Endodermal cell (in vitro differentiated cells): ENCODE results near the gene PGS1. TPM values are rescaled to one million over a fixed set of nuclear protein-coding genes. Genes with fewer than 3 reads are reported as not detected.

ENCODE experiments used
- DNase-seq: peaks from one replicate; pipeline ENCODE4 v3.0.0-alpha.2; 2017
- H3K27ac ChIP-seq: 2 replicates; pipeline ENCODE4 v1.5.1; 2013; ENCODE audit warnings: mild to moderate bottlenecking, low read depth, low read length, moderate library complexity
- H3K27me3 ChIP-seq: 2 replicates; pipeline ENCODE4 v1.6.1; 2013; ENCODE audit warnings: mild to moderate bottlenecking, low read length, moderate library complexity; ENCODE audit not compliant: insufficient read depth, control insufficient read depth, poor library complexity, severe bottlenecking
- H3K36me3 ChIP-seq: 2 replicates; pipeline ENCODE4 v1.7.0; 2013; ENCODE audit warnings: mild to moderate bottlenecking, low read length, moderate library complexity; ENCODE audit not compliant: control insufficient read depth, insufficient read depth
- H3K4me1 ChIP-seq: one replicate; pipeline ENCODE4 v1.7.0; 2013; ENCODE audit warnings: low read length; ENCODE audit not compliant: control insufficient read depth, insufficient read depth
- H3K4me3 ChIP-seq: 2 replicates; pipeline ENCODE4 v1.5.1; 2013; ENCODE audit warnings: mild to moderate bottlenecking, low read length, moderate library complexity
- H3K9ac ChIP-seq: 2 replicates; pipeline ENCODE4 v1.6.1; 2013; ENCODE audit warnings: mild to moderate bottlenecking, low read length, moderate library complexity; ENCODE audit not compliant: poor library complexity, severe bottlenecking; ENCODE audit errors: extremely low read depth
- H3K9me3 ChIP-seq: 2 replicates; pipeline ENCODE4 v1.6.1; 2013; ENCODE audit warnings: mild to moderate bottlenecking, low read length, moderate library complexity; ENCODE audit not compliant: control insufficient read depth
- H3K27ac Mint-ChIP-seq: 2 replicates; pipeline ENCODE4 v1.8.0; 2020; ENCODE audit warnings: mixed read lengths
- H3K27me3 Mint-ChIP-seq: 2 replicates; pipeline ENCODE4 v1.8.0; 2021; ENCODE audit warnings: mild to moderate bottlenecking, mixed read lengths; ENCODE audit not compliant: insufficient read depth
- H3K36me3 Mint-ChIP-seq: 2 replicates; pipeline ENCODE4 v1.8.0; 2020; ENCODE audit warnings: low read depth, mixed read lengths
- H3K4me1 Mint-ChIP-seq: 2 replicates; pipeline ENCODE4 v1.8.0; 2020; ENCODE audit warnings: mixed read lengths
- H3K4me3 Mint-ChIP-seq: 2 replicates; pipeline ENCODE4 v1.8.0; 2020; ENCODE audit warnings: mild to moderate bottlenecking, moderate library complexity, mixed read lengths
- H3K9me3 Mint-ChIP-seq: 2 replicates; pipeline ENCODE4 v1.8.0; 2020; ENCODE audit warnings: mild to moderate bottlenecking, mixed read lengths
- WGBS, 2 experiments: methylation state at CpG; one replicate each; pipeline versions ENCODE4 v1.1.5 to v1.1.7; 2013; ENCODE audit warnings: missing lambda C conversion rate in 2 of 2, mixed read lengths in 1 of 2; ENCODE audit not compliant: insufficient coverage in 1 of 2, insufficient read length in 1 of 2; 5-methylcytosine and 5-hydroxymethylcytosine counted together
- total RNA-seq, 2 donors: library from RNA; stranded (reverse); fragmentation: NEBNext Ultra II Directional in 1 of 2; extraction: Animal tissue kit (Norgen Biotek cat#: 25700) in 1 of 2; gene quantifications; 2 replicates in 1 of 2; 3 replicates in 1 of 2; pipeline ENCODE4 v1.2.1, GENCODE V29; 2021
- TF ChIP-seq, protein P1 (sequence below): fragments of 200-600 bp; sonication (generic); conservative IDR thresholded peaks from 2 replicates; pipeline ENCODE4 v1.5.0; 2021; ENCODE audit warnings: antibody characterized with exemption, mild to moderate bottlenecking

Gene PGS1
- total RNA-seq, 2 donors from 2014 or later: 57.1 to 58.2 TPM

DNA sequence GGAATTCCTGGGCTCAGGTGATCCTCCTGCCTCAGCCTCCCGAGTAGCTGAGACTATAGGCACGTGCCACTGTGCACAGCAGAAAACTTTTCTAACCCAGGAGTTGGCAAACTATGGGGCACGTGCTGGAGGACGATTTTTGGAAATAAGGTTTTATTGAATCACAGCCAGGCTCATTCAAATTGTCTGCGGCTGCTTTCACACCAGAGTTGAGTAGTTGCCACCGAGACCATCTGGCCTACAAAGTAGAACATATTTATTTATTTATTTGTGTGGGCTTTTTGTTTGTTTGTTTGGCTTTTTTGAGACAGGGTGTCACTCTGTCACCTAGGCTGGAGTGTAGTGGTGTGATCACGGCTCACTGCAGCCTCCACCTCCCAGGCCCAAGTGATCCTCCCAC is 7.4 kb upstream of the PGS1 start:
- no peaks in the 10 kb centered on the region for H3K9me3 ChIP-seq
- no peak overlapping the region for H3K27ac Mint-ChIP-seq

DNA sequence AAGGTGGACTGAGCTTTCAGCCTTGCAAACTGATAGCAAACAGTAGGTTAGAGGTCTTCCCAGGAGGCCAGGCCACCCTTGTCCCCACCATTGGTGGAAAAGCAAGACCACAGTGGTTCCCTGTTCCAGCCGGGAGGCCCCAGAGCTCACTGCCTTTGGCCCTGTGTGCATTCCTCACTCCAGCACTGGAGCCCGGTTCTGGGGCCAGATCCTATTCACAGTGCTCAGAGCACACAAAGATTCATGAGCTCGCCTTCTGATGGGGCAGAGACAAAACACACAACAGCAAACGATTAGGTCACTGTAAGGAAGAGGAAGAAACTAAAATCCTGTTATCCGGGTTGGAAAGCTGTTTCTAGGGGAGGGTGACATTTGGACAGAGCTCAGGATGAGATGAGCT is 5.6 kb upstream of the PGS1 start:
- peaks cover 44% of the 10 kb centered on the region for H3K4me1 Mint-ChIP-seq
- TF ChIP-seq, protein P1, sequence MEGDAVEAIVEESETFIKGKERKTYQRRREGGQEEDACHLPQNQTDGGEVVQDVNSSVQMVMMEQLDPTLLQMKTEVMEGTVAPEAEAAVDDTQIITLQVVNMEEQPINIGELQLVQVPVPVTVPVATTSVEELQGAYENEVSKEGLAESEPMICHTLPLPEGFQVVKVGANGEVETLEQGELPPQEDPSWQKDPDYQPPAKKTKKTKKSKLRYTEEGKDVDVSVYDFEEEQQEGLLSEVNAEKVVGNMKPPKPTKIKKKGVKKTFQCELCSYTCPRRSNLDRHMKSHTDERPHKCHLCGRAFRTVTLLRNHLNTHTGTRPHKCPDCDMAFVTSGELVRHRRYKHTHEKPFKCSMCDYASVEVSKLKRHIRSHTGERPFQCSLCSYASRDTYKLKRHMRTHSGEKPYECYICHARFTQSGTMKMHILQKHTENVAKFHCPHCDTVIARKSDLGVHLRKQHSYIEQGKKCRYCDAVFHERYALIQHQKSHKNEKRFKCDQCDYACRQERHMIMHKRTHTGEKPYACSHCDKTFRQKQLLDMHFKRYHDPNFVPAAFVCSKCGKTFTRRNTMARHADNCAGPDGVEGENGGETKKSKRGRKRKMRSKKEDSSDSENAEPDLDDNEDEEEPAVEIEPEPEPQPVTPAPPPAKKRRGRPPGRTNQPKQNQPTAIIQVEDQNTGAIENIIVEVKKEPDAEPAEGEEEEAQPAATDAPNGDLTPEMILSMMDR: no peak
- no peaks in the 10 kb centered on the region for H3K36me3 ChIP-seq

More for the DNA sequence above, 7.4 kb upstream of the PGS1 start:
- Mint-ChIP-seq H3K4me3 (no peak overlapping the region), H3K36me3 (no peaks in the 10 kb centered on the region), H3K9me3 (no peaks in the 10 kb centered on the region), H3K4me1 (peaks cover 46% of the 10 kb centered on the region), H3K27me3 (no peaks in the 10 kb centered on the region)
- Histone ChIP-seq H3K36me3 (no peaks in the 10 kb centered on the region), H3K9ac (no peak overlapping the region), H3K4me3 (no peak overlapping the region), H3K4me1 (peaks cover 24% of the 10 kb centered on the region), H3K27ac (no peak overlapping the region), H3K27me3 (no peaks in the 10 kb centered on the region)
- DNase-seq: no peak
- TF ChIP-seq, protein P1: no peak
- 93 to 100% methylated on average over 3 to 7 of the region's 7 CpGs for WGBS, 2 experiments

DNA sequence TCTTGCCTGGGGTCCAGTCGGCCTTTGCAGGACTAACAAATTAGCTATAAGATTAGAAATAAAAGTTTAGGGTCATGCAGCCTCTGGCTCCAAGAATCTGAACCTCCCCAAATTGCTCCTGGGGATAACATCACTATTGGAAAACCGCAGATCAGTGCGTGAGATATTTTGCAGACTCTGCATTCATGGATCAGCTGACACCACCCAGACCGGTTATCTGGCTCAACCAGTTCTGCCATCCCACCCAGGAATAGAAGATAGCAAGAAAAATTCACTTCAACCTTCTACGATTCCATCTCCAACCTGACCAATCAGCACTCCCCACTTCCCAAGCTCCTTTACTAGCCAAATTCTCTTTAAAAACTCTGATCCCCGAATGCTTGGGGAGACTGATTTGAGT is 4.3 kb upstream of the PGS1 start:
- Histone ChIP-seq H3K4me3 (no peak overlapping the region), H3K36me3 (no peaks in the 10 kb centered on the region), H3K27ac (peak overlapping the region; percentile 6), H3K27me3 (no peaks in the 10 kb centered on the region), H3K9ac (no peak overlapping the region), H3K9me3 (no peaks in the 10 kb centered on the region), H3K4me1 (peaks cover 18% of the 10 kb centered on the region)
- peak overlapping the region; percentile 85 for H3K27ac Mint-ChIP-seq
- no peaks in the 10 kb centered on the region for H3K36me3 Mint-ChIP-seq
- H3K4me1 Mint-ChIP-seq: peaks cover 48% of the 10 kb centered on the region
- no peak overlapping the region for H3K4me3 Mint-ChIP-seq
- 44 to 67% methylated on average over 5 to 6 of the region's 6 CpGs for WGBS, 2 experiments
- H3K27me3 Mint-ChIP-seq: no peaks in the 10 kb centered on the region
- TF ChIP-seq, protein P1: no peak
- H3K9me3 Mint-ChIP-seq: no peaks in the 10 kb centered on the region
- DNase-seq: no peak

More for the DNA sequence above, 5.6 kb upstream of the PGS1 start:
- Histone ChIP-seq H3K27ac (no peak overlapping the region), H3K4me3 (no peak overlapping the region), H3K9ac (no peak overlapping the region), H3K4me1 (peaks cover 18% of the 10 kb centered on the region), H3K9me3 (no peaks in the 10 kb centered on the region), H3K27me3 (no peaks in the 10 kb centered on the region)
- H3K4me3 Mint-ChIP-seq: no peak overlapping the region
- peak; percentile 56 for DNase-seq
- H3K36me3 Mint-ChIP-seq: no peaks in the 10 kb centered on the region
- WGBS, 2 experiments: 86 to 87% methylated on average over 4 to 5 of the region's 5 CpGs
- H3K27me3 Mint-ChIP-seq: no peaks in the 10 kb centered on the region
- no peaks in the 10 kb centered on the region for H3K9me3 Mint-ChIP-seq
- peak overlapping the region; percentile 70 for H3K27ac Mint-ChIP-seq
